DND-41 (cell line): ENCODE results near the gene MZT2A.
"Not testable (repeated sequence)": the region's sequence is repeated elsewhere in the genome, so short reads cannot be mapped to it uniquely, and the experiment has no call there.

Experiments
- CTCF ChIP-seq: IDR thresholded peaks from 2 replicates; pipeline ENCODE4 v1.5.1; 2012; ENCODE audit warnings: borderline replicate concordance, low read length, moderate library complexity, mild to moderate bottlenecking; ENCODE audit not compliant: poor library complexity, severe bottlenecking; ENCODE audit errors: extremely low read depth
- EZH2 ChIP-seq: IDR thresholded peaks from 3 replicates; pipeline ENCODE4 v1.6.1; 2012; ENCODE audit warnings: borderline replicate concordance, low read depth, mild to moderate bottlenecking, moderate library complexity, low read length, inconsistent platforms; ENCODE audit not compliant: severe bottlenecking

- not testable (repeated sequence) for TF ChIP-seq CTCF, EZH2
These were observed 44.0 kb upstream of the MZT2A start for GRCh38 chr2:131535951-131536826.
